ENCODE data around the gene SF3A2.

Gene SF3A2

DNA sequence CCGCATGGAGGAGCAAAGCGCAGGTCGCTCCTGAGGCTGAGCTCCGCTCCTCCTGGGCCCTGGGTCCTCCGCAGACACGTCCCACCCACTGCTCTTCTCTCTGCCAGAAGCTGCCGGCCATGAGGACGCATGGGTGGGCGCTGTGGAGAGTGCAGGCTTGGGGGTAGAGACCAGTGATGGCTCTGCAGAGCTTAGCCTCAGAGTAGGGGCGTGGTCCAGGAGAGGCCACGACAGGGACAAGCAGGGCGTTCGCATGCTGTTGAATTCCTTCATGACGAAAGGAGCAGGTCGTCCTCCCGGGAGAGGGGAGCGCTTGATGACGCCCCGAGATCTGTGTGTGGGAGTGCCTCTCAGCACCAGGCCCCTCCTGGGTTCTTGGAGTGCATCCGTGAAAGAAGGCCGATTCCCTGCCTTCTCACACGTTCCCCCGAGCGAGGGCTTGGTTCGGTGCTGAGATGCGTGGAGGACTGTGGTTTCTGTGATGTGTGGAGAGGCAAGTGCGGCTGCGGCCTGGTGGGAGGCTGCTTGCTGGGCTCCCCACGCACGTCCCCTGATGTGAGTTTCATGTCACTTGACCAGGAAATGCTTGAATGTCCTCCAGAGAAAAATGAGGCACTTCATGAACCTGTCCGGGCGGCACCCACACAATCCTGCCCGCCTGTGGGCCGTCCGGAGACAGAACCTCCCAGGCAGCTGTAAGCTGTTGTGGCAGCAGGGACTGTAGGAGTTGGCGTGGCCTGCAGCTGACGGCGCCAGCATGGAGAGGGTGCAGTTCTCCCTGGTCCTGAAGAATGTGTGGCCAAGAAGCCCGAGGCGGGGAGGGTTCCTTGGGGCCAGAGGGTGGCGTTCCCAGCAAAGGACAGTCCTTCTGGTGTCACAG lies 4.5 kb downstream of the SF3A2 start:
- peak overlapping the region; percentile 73 for H3K27ac ChIP-seq (ENCODE audit: low read length)
- H3K79me2 ChIP-seq (ENCODE audit: insufficient read depth, low read length) = peaks cover 97% of the 10 kb centered on the region
- no peak for TF ChIP-seq EZH2 (IDR thresholded peaks at IDR 0.05; ENCODE audit: borderline replicate concordance, low read depth, low read length, severe bottlenecking)
- TF ChIP-seq, protein P1, sequence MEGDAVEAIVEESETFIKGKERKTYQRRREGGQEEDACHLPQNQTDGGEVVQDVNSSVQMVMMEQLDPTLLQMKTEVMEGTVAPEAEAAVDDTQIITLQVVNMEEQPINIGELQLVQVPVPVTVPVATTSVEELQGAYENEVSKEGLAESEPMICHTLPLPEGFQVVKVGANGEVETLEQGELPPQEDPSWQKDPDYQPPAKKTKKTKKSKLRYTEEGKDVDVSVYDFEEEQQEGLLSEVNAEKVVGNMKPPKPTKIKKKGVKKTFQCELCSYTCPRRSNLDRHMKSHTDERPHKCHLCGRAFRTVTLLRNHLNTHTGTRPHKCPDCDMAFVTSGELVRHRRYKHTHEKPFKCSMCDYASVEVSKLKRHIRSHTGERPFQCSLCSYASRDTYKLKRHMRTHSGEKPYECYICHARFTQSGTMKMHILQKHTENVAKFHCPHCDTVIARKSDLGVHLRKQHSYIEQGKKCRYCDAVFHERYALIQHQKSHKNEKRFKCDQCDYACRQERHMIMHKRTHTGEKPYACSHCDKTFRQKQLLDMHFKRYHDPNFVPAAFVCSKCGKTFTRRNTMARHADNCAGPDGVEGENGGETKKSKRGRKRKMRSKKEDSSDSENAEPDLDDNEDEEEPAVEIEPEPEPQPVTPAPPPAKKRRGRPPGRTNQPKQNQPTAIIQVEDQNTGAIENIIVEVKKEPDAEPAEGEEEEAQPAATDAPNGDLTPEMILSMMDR (IDR thresholded peaks at IDR 0.05; ENCODE audit: borderline replicate concordance, extremely low read depth, low read length, poor library complexity, severe bottlenecking) = no peak
- peaks cover 81% of the 10 kb centered on the region for H3K36me3 ChIP-seq (ENCODE audit: insufficient read depth, low read length)
- H3K4me1 ChIP-seq (ENCODE audit: insufficient read depth, low read length) = peaks cover 49% of the 10 kb centered on the region
- no peaks in the 10 kb centered on the region for H3K27me3 ChIP-seq (ENCODE audit: insufficient read depth, low read length, poor library complexity)
- peak overlapping the region; percentile 99 for H3K9ac ChIP-seq (ENCODE audit: low read depth, low read length)
- no peak for ATAC-seq (ENCODE audit: insufficient read depth, low read depth)
- H3K4me3 ChIP-seq (ENCODE audit: low read depth in 1 of 2, low read length in 2 of 2) = peak overlapping the region in 1 of 2 experiments; percentile 64; a peak in 2 of 4 replicates
- peak overlapping the region; percentile 82 for H3K4me2 ChIP-seq (ENCODE audit: insufficient read depth, low read length)
- DNase-seq = no peak
- H4K20me1 ChIP-seq (ENCODE audit: insufficient read depth, low read length) = peaks cover 84% of the 10 kb centered on the region
- H3K9me3 ChIP-seq (ENCODE audit: insufficient read depth, low read length, severe bottlenecking) = no peaks in the 10 kb centered on the region
- no peak overlapping the region for H2AFZ ChIP-seq (ENCODE audit: low read depth, low read length)

DNA sequence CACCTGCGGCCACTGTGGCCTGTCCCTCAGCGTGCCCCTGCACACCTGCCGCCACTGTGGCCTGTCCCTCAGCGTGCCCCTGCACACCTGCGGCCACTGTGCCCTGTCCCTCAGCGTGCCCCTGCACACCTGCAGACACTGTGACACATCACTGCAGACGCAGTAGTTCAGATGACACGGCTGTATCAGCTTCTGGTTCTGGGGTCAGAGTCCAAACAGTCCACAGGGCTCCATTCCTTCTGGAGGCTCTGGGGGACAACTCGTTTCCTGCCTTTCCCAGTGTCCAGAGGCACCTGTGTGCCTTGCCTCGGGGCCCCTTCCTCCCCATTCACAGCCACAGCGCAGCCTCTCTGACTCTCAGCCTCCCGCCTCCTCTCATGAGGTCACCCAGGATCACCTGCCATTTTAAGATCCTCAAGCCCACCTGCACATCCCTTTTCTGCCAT lies 5.5 kb downstream of the SF3A2 start:
- ATAC-seq (ENCODE audit: insufficient read depth, low read depth) (no peak), DNase-seq (no peak)
- Histone ChIP-seq H3K79me2 (ENCODE audit: insufficient read depth, low read length) (peaks cover 93% of the 10 kb centered on the region), H3K27ac (ENCODE audit: low read length) (0 out of 2 replicates have a peak overlapping the region, but pooled peaks have one; percentile 27), H3K4me3 (ENCODE audit: low read depth in 1 of 2, low read length in 2 of 2) (no peak overlapping the region), H3K27me3 (ENCODE audit: insufficient read depth, low read length, poor library complexity) (no peaks in the 10 kb centered on the region), H3K4me2 (ENCODE audit: insufficient read depth, low read length) (peak overlapping the region; percentile 82; the same call in 1 of the 2 replicates), H3K36me3 (ENCODE audit: insufficient read depth, low read length) (peaks cover 91% of the 10 kb centered on the region), H3K9ac (ENCODE audit: low read depth, low read length) (no peak overlapping the region), H2AFZ (ENCODE audit: low read depth, low read length) (no peak overlapping the region), H3K4me1 (ENCODE audit: insufficient read depth, low read length) (peaks cover 47% of the 10 kb centered on the region), H3K9me3 (ENCODE audit: insufficient read depth, low read length, severe bottlenecking) (no peaks in the 10 kb centered on the region), H4K20me1 (ENCODE audit: insufficient read depth, low read length) (peaks cover 94% of the 10 kb centered on the region)
- no peak for TF ChIP-seq EZH2 (IDR thresholded peaks at IDR 0.05; ENCODE audit: borderline replicate concordance, low read depth, low read length, severe bottlenecking)
- TF ChIP-seq, protein P1 (IDR thresholded peaks at IDR 0.05; ENCODE audit: borderline replicate concordance, extremely low read depth, low read length, poor library complexity, severe bottlenecking) = no peak

DNA sequence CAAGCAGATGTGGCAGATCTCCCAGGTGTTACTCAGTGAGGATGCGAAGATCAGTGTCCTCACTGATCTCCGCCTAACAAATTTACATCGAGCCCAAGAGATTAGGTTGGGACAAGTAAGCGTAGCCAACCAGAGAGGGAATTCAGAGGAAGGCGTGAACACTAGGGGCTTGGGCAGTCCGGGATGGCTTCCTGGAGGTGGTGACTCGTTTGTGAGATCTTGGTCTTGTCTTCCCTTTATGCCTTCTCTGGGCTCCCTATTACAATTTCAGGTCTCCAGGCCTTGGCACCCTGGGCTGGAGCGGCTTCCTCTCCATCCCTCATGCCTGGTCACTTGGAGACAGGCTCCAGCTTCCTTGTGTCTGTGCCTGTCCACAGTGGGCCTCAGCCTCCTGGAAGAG lies 6.2 kb downstream of the SF3A2 start:
- H3K27ac ChIP-seq (ENCODE audit: low read length) = no peak overlapping the region
- TF ChIP-seq, protein P1 (IDR thresholded peaks at IDR 0.05; ENCODE audit: borderline replicate concordance, extremely low read depth, low read length, poor library complexity, severe bottlenecking) = no peak
- no peak for TF ChIP-seq EZH2 (IDR thresholded peaks at IDR 0.05; ENCODE audit: borderline replicate concordance, low read depth, low read length, severe bottlenecking)
- no peaks in the 10 kb centered on the region for H3K9me3 ChIP-seq (ENCODE audit: insufficient read depth, low read length, severe bottlenecking)
- H3K27me3 ChIP-seq (ENCODE audit: insufficient read depth, low read length, poor library complexity) = no peaks in the 10 kb centered on the region
- H2AFZ ChIP-seq (ENCODE audit: low read depth, low read length) = no peak overlapping the region
- H3K4me2 ChIP-seq (ENCODE audit: insufficient read depth, low read length) = no peak overlapping the region
- peaks cover 42% of the 10 kb centered on the region for H3K4me1 ChIP-seq (ENCODE audit: insufficient read depth, low read length)
- peaks cover 91% of the 10 kb centered on the region for H3K36me3 ChIP-seq (ENCODE audit: insufficient read depth, low read length)
- peaks cover 93% of the 10 kb centered on the region for H4K20me1 ChIP-seq (ENCODE audit: insufficient read depth, low read length)
- no peak overlapping the region for H3K9ac ChIP-seq (ENCODE audit: low read depth, low read length)
- no peak overlapping the region for H3K4me3 ChIP-seq (ENCODE audit: low read depth in 1 of 2, low read length in 2 of 2)
- H3K79me2 ChIP-seq (ENCODE audit: insufficient read depth, low read length) = peaks cover 86% of the 10 kb centered on the region
- no peak for DNase-seq
- ATAC-seq (ENCODE audit: insufficient read depth, low read depth) = no peak

All from DND-41 (cell line).